Measurements from ENCODE around the gene TTLL12.

Gene TTLL12

DNA sequence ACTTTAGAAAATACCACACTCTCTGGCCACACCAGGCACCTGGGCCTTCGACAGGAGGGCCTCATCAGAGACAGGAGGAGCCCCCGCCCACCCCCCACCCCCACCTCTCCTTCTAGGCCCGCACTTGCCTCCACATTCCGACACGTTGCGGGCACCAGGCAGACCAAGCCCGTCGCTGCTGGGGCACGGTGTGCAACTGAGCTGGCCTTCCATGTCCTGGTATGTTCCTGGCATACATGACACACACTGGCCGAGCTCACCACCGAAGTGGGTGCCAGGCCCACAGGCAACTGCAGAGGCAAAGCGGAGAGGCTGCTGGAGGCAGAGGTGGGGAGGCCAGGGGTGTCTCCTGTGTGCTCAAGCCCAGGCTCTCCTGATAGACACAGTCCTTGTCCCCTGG lies 27.0 kb upstream of the TTLL12 start:
- no peak for DNase-seq (ENCODE audit: low spot score)

DNA sequence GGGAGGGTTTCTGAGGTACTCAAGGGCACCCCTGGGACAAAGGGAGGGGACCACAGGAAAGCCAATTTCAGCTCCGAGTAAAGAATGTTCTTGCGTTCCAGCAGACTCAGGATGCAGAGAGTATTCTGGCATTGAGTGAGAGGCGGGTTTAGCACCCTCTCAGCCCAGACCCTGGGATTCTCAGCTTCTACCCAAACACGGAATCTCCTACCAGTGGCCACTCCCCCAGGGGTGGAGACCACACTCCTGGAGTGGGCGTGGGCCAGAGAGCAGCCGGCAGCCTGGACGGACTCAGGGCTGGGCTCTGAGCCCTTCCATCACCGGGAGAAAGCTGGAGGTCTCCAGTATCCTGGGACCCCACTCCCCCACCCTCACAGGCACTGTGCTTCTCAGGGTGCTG lies 26.1 kb upstream of the TTLL12 start:
- DNase-seq (ENCODE audit: low spot score), result no peak

DNA sequence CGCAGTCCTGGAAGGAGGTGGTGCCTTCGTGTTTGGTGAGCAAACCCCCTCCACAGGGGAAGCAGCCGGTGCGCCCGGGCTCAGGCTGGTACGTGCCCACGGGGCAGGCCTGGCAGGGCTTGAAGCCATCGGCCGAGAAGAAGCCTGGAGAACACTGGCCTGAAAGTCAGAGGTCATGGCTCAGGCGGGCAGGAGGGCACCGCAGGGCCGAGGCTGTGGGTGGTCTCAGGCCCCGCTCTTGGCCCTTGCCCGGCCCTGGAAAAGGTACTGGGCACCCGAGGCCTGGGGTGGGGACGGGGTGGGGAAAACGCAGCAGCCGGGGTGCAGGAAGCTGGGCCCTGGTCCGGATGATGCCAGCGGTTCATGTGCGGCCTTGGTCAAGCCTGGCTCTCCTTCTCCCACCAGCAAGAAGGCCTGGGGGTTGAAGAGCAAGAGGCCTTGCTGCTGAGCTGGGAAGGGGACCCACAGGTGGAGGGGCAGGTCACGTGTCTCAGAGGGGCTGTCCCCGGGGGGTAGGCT lies 25.6 kb upstream of the TTLL12 start:
- no peak for DNase-seq (ENCODE audit: low spot score)

DNA sequence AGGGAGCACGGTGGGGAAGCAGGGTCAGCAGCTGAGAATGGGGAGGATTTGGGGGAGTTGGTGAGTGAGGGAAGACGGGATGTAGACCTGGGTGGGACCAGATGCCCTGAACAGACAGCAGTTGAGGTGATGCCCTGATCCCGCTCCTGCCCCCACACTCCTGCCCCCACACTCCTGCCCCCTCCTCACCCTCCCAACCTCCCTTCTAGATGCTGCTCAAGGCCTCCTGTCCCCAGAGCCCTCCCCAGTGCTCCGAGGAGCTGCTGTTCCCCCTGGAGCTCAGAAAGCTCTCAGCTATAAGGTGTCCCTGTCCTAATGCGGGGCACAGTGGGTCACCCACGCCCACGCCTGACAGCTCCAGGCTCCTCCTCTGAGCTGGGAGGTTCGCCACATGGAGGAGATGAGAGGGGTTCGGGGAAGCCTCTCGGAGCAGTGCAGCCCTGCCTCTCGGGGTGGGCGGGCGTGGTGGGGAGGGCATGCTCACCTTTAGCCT lies 25.1 kb upstream of the TTLL12 start:
- DNase-seq (ENCODE audit: low spot score), result no peak

DNA sequence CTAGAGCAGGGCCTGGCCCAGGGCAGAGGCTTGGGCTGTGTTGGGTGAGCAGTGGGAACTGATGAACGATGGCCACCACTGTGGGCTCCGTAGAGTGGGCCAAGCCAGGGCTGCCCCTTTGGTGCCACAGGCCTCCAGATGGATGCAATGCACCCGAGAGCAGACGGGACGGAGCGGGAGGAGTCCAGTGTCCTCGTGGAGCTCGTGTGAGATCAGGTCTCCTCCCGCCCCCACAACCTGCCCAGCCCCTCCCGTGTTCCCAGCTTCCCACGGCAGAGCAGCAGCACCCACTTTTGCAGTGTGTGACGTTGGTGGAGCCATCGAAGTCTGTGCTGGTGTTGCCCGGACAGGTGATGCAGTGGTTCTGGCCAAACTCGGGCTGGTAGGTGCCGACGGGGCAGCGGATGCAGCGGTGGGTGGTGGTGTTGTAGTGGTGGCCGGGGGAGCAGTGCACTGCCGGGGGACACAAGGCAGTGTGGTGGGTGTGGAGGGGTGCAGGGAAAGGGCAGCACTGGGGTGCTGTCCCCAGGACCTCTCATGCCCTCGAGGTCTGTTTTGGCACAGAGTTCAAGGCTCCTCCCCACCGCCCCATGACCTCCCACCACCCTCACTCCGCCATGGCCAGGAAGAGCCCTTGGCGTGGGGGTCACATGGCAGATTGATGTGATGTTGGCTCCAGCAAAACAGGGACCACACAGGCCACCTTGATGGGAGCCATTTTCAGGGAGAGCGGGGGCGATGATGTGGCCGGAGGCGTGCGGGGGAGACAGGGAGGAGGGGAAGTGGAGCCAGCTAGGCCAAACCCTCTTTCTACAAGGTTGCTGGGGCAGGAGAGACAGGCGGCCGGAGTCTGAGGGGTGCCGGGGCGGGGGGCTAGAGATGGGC lies 23.9 kb upstream of the TTLL12 start:
- no peak for DNase-seq (ENCODE audit: low spot score)

DNA sequence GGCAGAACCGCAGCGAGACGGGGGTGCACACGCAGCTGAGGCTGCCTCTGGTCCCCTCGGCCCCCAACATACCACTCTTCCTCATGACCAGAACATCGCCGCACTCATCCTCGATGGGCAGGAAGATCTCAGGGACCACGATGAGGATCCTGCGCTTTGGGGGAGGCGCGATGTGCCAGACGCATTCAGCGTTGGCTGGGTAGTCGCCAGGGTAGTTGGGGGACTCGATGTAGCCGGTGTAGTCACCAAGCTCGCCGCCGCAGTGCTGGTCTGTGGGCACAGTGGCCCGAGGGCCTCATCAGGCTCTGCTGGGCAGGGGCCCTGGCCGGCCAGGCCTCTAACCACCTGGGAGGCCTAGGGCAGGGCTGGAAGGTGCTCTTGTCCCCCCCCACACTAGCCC lies 23.0 kb upstream of the TTLL12 start:
- no peak for DNase-seq (ENCODE audit: low spot score)

DNA sequence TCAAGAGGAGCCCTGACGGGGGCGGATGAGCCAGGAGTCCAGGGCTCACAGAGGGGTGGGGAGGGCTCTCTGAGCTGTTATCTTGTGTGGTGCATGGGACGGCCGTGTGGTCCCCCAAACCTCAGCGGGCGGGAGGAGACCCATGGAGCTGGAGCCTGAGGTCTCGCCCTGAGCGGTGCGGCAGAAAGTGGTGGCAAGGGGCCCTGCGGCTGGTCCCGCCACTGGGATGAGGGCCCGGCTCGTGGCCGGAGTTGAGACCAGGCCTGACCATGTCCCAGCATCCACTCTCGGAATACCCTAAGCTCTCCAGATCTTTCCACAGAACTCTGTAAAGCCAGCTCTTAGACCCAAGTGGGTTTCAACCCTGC lies 22.6 kb upstream of the TTLL12 start:
- DNase-seq (ENCODE audit: low spot score), result no peak

DNA sequence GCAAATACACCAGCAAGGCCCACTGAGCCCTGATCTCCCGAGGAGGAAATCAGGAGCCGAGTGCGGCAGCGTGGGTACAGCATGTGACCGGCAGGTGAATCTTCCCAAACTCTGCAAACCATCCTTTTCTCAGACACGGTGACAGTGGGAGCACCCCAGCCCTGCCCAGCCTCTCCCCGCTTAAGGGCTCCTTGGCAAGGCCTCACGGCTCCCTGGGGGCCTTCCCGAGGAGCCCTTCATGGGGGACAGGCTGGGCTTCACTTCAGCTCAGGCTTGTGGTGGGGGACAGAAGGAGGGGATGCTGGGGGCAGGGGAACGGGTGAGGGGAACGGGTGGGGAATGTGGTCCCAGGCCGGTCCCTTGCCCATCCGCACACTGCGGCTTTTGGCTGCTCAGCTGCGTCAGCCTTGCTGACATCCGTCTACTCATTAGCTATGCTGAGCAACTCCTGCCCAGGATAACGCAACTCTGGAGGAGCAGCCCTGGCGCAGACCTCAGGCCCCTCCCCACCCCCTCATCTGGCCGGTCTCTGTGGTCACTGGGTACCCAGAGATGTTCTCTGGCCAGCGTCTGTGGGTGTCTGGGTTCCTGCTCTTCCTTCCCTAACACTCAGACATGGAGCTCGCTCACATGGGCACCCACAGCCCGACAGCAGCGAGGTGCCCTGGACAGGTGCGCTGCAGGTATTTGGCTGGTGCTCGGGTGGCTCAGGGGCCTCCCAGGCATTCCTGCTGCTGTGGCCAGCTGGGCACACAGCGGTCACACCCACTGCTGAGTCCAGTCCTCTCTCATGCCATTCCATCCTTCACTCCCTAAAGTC lies 22.0 kb upstream of the TTLL12 start:
- no peak for DNase-seq (ENCODE audit: low spot score)

DNA sequence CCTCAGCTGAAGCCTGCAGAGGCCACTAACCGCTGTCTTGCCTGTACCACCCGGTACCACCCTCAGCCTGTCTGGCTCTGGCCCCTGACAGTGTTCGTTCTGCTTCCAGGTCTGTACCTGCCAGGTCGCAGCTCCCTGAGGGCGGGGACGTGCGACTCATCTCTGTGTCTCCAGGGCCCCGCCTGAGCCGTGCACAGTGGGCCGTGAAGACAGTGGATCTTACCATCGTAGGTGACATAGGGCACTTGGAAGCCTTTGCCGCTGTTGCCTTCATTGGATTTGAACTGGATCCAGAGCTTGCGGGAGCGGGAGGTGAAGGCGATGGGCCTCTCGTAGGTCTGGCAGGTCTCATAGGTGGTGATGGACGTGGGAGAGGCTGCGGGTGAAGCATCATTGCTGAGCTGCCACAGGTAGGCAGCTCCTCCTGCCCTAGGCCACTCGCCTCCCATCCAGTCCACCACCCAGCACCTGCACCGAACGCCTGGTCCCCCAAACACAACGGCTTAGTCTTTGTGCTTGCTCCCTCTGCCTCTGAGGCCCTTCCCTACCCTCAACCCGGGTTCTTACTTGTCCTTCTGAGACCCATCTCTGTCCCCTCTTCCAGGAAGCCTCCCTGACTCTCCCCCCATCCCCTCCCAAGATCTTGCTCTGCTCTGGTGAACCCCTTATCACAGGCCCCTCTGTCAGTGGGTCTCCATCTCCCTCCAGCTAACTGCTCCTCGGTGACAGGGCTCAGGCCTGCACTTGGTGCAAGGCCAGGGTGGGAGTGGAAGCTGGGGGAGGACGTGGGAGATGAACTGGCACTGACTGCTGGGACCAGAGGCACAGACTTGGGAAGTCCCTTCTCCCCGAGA lies 21.1 kb upstream of the TTLL12 start:
- peak; percentile 14 for DNase-seq (ENCODE audit: low spot score)

DNA sequence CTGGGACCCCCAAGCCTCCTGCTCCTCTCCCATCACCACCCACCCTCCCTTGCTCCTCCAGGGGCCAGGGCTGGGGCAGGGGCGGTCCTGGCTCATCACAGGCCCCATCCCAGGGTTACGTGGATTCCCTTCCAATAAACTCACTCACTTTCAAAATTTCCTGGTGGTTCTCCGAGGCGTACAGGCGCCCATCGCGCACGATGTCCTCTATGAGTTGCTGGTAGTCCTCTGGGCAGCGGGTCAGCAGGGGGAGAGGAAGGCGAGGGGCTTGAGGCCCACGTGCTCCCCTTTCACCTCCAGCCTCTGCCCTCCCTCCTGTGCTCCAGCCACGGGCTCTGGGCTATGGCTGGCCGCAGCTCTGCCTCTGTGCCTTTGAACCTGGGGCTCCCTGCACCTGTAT lies 20.5 kb upstream of the TTLL12 start:
- no peak for DNase-seq (ENCODE audit: low spot score)

DNA sequence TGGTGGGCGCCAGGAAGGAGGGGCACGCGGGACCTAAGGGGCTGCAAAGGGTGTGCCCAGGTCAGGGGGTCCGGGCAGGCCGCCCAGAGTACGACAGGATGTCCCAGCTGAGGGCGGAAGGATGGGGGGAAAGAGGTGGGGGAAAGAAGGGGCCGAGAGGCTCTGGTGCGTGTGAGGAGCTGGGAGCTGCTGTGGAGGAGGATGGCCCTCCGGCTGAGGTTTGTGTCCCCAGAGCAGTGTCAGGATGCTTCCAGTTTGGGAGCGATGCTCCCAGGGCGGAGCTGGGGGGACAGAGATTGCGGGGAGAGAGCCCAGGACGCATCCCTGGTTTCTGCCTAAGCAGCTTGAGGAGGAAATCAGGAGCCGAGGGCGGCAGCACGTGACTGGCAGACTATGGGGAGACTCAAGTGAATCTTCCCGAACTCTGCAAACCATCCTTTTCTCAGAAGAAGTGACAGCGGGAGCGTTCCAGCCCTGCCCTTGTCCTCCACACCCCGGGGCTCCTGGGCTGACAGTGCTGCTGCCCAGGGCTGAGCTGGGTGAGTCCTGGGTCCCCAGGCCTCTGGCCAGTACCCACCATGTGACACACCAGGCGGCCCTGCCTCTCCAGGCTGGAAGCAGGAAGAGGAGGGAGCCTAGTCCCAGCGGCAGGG lies 19.7 kb upstream of the TTLL12 start:
- no peak for DNase-seq (ENCODE audit: low spot score)

DNA sequence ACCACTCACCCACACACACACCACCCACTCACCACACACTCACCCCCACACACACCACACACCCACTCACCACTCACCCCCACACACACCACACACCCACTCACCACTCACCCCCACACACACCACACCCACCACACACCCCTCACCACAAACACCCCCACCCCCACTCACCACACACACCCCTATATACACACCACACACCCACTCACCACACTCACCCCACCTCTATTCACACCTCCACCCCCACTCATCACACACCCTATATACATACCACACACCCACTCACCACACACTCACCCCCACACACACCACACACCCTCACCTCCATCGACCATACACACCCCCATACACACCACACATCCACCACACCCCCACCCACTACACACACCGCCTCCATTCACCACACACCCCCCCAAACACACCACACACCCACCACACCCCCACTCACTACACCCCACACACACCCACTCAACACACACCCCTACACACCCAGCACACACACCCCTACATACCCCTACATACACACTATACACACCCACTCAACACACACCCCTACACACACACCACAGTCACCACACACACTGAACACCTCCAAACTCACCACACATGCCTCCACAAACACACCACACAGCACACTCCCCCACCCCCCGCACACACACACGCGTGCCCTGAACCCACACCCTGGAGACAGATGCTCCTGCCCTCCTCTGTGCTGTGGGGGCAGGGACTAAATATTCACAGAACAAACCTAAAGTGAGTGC lies 19.0 kb upstream of the TTLL12 start:
- DNase-seq (ENCODE audit: low spot score), result no peak

DNA sequence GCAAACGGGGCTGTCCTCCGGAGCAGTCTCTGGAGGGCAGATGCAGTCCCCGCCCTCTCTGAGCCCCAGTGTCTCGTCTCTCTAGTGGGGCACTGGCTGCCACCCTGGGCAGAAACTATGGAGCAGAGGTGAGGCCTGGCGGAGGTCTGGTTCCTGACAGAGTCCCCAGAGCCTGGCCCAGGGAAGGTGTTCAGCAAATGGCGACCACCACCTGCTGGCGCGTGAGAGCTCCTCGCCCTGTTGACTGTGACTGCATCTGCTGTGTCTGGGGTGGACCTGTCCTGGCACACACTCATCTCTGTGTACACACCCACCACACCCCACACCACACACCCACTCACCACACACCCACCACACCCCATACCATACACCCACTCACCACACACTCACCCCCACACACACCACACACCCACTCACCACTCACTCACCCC lies 18.3 kb upstream of the TTLL12 start:
- DNase-seq (ENCODE audit: low spot score), result no peak

DNA sequence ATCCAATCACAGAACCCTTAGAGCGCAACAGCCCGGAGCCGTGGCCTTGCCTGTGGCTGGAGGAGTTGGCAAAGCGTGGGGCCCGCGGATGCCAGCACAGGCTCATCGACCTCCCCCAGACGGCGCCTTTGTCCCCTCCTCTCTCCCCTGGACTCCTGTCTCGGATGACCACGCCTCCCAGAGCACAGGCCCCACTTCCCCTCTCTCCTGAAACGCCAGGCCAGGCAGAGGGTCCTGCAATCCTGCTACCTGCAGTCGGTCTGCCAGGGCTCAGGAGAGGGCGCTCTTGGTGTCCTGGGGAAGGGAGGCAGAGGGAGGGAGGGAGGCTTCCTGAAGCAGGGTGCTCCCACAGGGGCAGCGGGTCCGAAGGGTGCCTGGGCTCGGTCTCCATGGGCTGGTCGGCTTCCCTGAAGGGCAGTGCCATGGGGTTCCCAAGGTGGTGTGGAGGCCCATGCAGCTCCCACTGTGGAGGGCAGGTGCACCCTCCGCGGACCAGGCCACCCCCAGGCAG lies 16.6 kb upstream of the TTLL12 start:
- DNase-seq (ENCODE audit: low spot score), result no peak

DNA sequence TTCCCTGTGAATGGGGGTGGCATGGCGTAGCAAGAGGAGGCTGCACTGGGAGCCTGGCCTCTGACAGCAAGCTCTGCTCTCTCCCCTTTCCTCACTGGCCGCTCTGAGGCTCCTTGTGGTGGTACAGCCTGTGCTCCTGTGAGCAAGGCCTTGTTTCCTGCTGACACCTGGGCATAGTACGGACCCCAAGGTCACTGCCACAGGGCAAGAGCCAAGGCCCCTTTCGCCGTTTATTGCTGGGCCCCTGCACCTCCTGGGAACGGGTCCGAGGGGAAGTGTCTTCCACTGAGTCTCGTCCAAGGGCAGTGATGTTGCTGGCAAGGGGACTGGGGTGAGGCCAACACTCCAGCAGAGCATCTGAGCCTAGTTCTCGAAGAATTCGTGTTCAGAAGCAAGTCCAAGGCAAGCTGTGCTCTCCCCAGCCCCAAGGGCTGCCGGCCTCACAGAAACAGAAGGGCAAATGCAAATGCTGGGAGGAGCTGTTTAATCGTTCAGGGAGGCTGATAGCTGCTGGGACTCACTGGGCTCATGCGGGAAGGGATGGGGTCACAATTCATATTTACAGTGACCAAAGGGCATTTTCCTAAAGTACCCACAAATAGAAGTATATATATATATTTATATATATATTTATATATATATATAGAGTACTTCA lies 15.9 kb upstream of the TTLL12 start:
- no peak for DNase-seq (ENCODE audit: low spot score)

DNA sequence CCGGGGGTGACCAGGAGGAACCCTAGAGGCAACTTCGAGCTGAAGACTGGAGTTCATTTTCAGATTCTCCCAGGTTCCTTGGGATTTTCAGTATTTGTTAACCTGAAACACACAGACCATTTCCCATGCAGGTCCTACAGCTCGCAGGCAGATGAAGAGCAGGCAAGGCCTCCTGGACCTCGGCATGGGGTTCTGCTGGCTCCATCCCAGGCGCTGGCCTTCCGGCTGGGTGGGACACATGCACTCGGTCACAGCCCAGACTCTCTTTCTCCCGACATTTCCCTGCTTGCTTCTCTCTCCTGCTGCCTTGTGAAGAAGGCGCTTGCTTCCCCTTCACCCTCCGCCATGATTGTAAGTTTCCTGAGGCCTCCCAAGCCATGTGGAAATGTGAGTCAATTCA lies 15.4 kb upstream of the TTLL12 start:
- no peak for DNase-seq (ENCODE audit: low spot score)

DNA sequence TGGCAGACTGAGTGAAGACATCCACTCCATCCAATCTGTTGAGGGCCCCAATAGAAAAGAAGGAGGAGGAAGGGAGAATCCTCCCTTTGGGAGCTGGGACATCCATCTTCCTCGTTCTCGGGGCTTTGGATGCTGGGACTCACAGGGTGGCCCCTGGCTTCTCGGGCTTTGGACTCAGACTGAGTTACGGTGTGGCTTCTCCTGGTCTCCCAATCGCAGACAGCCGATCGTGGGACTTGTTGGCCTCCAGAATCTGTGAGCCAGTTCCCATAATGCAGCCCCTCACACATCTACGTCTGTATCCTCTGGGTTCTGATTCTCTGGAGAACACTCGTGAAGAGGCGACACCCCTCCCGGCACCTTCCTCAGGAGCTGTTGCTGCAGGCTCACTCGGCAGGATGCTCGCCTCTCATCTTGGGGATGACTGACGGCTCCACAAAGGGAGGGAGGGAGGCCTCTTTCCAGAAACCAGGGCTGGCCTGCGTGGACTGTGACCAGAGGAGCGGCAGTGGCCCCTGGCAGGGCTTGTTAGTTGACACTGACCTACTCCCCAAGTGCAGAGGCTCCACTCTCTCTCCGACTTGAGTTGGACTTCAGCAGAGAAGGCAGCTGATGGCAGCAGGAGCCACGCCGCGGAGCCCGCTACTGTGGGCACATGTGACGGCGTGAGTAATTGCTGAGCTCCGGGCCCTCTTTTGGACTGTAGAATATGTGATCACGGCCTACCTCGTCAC lies 14.7 kb upstream of the TTLL12 start:
- no peak for DNase-seq (ENCODE audit: low spot score)

DNA sequence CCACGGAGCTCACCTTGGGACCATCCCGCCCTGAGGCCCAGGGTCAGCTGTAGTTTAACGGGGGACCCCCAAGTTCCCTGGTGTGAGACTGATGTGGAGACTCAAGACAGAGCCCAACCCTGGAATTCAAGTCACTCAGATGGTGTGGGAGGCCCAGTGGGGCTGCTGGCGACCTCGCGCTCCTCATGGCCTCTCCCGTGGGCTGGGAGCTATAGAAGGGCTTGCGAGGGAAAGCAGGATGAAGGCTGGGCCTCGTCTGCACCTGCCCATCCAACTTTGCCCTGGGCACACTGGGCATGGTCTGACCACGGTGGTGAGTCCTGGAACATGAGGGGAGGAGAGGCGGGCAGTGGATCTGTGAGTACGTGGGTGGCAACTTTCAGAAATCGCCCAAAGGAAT lies 13.6 kb upstream of the TTLL12 start:
- DNase-seq (ENCODE audit: low spot score), result no peak

DNA sequence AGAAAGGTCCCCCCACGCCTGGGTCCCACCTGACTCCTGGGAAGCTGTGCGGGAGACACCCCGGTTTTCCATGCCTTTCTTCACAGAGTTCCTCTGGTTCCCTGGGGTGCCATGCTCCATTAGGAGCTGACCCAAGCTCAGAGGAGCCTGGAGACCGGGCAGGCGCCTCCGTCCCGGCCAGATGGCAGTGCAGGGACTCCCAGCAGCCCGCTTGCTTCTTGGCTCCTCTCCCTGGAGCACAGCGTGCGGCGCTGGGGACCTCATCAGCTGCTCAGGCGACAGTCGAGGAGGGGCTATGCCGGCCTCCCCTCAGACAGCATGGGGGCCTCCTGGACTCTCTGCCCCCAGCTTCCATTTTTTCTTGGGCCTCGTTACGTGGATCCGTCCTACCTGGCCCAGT lies 13.1 kb upstream of the TTLL12 start:
- no peak for DNase-seq (ENCODE audit: low spot score)
